Measurements from ENCODE around the gene HOXB7.

The HOXB7 gene

DNA sequence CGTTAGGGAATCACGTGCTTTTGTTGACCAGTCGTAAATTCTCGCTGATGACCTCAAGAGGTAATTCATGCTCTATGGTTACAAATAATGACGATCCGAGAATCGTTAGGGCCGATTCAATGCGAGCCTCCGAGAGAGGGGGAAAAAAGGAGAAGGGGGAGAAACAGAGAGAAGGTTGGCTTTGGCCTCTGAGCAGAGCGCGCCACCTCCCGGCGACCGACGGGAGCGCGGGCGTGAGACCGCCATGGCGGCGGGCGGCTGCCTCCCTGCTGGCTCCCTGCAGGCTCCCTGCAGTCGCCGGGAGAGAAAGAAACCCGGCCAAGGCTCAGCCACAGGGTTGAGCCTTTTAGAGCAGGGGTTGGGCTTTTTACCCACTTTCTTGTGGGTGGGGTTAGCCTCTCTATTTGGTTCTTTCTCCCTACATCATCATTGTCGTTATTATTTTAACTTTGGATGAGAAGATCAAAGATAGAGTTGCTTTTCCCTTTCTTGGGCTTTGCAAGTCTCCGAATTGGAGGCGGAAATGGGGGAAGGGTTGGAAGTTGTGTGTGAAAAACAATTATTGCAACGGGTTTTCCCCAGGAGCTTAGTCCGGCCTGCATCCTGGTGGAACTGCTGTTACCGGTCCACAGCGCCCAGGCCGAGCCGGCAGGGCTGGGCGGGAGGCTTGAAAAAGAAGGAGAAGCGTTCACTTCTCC is 16.8 kb downstream of the HOXB7 start:
- DNase-seq: peak; percentile 89

DNA sequence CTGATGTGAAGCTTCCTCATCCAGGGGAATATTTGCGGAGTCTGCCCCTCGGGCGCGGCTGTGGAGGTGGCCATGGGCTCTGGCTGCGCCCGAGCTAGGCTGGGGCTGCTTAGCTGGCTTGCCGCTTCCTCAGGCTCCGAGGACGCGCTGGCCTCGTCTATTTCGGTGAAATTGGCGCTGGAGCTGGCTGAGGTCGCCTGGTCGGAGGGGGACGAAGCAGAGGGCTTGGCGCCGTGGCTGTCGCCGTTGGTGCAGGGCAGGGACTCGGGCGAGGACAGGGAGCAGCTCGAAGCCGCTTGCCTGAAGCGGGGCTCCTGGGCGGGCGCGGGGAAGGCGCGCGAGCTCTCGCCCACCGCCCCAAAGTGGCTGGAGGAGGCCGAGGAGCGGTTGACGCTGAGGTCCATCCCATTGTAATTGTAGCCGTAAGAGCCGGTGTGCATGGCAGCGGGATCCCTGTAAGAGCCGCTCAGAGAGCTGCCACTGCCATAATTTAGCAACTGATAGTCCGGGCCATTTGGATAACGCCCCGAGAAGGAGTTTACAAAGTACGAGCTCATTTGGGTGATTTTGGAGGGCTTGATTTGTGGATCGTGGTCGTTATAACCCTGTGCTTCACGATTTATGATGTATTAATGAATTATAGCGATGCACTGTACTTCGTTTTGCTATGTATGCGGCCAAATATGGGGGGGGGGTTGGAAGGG is 17.5 kb downstream of the HOXB7 start, which contains the start of gene HOXB5:
HOXB5 (minus strand) TSS at position 654 of the 704 bp plus-strand sequence; CDS start at position 557, 97 bp downstream.
- no peak for DNase-seq

DNA sequence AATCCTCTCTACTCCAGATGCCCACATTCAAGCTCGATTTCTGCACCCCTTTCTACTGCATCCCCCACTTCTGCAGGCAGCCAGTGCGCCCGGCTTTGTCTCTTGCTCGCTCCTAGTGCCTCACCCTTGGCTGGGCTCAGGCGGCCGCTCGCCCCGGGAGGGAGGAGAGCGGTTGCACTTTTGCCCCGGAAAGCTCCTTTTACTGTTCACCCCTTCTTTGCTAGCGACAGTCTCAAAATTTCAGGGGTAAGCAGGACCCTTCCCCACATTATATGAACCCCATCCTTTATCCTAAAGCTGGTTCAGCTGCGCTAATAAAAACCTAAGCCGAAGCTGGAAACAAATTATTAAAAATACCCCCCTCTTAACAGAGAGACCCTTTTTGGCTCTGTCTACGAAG is 18.2 kb downstream of the HOXB7 start:
- DNase-seq: no peak

DNA sequence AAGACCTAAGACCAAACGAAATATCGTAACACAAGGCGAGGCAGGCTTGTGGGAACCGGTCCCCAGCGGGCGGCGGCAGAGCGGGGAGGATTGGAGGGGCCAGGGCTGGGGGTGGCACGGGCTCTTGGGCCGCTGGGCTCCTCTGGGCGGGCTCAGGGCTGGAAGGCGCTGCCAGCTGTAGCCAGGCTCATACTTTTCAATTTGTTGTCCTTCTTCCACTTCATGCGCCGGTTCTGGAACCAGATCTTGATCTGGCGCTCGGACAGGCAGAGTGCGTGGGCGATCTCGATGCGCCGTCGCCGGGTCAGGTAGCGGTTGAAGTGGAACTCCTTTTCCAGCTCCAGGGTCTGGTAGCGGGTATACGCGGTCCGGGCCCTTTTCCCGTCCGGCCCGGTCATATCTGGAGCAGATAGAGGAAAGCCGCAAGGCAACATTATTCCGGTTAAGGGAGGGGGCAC is 18.7 kb downstream of the HOXB7 start:
- DNase-seq: no peak

DNA sequence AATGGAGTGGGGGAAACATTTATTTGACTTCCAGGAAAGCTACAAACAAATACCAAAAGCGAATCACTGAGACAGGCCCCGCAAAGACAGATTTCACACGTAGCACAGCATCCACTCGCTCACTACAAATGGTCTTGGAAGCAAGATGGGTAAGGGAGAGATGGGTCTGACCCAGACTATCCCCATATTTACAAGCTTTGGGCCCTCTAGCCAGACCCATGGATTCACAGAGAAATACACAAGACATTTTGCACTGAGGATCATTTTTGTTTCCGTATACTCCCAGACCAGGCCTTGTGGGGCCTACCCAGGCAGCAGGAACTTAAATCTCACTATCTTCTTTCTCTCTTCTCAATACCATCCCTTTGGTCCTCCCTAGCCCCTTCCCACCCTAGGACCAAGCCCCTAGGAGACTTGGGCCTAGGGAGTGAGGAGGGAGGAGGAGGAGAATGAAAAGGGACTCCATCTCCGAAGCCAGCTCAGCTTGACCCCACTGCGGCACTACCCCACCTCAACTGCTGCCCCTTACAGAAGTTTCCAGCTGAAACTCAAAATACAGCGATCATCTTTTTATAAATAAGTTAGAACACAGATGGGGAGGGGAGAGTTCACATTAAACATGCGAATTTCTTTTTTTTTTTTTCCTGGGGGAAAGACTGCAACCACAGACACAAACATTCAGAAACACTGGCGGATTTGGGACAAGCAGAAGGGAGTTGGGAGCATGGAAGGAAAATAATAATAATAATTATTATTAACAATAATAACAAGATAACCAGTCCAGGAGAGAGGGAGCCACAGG is 19.4 kb downstream of the HOXB7 start:
- DNase-seq: no peak

DNA sequence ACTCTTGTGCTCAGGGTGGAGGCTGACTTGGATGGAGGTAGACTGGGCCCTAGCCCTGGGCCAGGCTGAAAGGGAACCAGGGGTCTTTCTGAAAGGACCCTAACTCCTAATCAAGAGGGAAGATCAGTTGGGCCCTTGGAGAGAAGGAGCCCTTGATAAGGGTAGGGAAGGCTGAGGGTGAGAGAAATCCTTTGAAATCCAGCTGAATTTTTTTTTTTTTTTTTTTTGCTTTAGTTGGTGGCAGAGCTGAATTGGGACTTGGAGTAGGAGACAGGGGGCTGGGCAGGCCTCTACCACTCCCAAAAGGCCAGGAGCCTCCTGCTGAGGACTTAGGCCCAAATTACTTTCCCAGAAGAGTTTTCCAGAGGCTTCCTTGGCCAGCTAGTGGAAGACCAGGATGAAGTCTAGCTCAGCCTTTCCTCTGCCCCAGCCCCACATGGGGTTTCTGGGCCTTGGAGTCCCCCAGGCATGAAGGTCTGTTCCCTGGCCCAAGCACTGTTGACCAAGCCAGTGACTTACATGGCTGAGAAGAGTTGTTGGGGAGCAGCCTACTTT is 20.1 kb downstream of the HOXB7 start:
- DNase-seq: no peak

DNA sequence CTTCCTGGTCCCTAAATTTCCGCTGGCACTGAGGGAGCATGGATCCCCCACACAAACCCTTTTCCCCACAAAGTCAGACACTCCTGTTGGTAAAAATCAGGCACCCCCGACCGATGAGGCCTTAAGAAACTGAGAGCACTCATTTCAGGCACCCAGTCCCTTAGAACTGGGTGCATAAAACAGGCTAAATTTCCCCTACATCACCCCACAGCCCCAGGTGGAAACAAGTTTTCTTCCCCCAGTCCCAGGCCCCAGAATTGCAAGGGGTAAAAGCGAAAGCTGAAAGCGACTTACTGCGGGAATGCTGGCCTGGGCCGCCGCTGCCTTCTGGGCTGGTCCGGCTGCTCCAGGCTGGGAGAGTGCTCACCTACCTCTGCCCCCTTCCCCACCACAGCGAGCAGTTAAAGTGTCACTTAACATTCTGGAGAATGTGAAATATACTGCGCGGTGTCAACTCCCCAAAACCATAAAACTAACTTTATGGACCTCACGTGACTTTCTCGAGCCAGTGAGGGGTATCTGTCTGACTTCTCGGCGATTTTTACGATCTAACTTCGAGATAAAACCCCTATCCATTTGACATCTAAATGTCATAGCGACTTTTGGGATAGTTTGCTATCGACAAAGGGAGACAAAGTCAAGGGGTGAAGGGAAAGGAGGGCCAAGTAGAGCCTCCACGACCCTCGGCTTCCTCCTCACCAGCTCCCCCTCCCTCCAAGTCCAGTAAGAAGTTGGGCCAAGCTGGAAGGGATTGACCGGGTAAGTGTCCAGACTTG is 20.8 kb downstream of the HOXB7 start, which contains the start of gene HOXB3:
HOXB3 (minus strand) TSS at position 411 of the 776 bp plus-strand sequence. CDS start 37,767 bp downstream, outside the sequence.
- DNase-seq: no peak

DNA sequence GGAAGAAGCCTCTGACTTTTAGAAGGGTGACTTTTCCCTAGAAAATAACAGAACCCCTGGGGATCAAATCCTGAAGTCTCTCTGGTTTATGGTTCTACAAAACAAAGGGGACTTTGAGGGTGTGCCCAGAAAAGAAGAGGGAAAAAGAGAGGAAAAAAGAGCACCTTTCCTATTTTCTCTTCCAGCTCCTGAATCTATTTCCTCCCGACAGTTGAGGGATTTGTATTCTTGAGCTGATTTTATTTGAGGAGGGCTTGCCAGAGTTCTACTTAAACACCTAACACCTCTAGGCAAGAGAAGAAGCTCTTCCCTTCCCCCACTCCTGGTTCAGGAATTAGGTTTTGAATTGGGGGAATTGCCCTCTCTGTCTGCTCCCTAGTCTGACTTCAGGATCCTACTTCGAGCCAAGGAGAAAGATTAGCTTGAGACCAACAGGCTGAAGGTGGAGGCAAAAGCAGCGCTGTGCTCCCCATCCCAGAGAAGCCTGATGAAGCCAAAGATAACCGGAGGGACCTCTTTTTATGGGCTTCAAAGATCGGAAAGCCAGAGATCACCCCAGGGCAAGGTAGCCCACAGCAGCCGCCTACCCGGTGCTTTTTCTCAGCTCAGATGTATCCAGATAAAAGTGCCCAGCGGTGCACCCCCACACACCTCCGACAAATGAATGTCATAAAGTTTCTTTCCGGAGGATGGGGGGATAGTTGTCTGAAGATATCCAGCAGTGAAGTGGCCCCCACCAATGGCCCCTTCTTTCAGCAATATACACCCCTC is 21.6 kb downstream of the HOXB7 start:
- DNase-seq: no peak

DNA sequence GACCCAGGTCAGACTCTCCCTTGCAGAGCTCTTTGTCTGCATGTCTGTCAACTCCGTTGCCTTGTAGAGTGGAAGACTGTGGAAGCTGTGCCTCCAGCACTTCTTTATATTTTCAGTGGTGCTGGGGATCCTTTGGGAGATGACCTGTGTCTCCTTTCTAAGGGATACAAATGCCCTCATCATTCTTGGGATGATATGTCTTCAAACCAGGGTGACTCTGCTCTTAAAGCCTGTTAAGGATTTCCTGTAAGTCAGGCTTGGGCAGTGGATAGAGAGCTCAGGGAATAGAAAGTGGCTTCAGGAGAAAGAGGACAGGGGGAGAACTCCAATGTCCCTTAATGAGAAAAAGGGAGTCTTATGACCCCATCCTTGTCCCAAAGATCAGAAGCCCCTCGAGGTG is 22.3 kb downstream of the HOXB7 start:
- no peak for DNase-seq

DNA sequence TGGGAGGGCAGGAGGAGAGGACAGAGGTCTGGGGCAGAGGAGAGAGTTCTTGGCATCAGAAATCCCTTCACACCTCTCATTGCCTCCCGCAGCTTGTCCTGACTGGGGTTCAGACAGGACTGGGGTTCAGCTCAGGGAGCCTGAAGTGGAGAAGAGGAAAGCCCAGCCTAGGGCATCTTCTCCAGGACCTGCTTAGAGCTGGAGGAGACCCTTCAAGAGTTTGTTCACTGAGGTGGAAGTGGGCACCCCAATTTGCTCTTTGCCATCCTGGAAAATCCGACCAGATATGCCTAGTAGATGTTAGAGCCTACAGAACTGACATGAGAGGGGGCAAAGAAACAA is 22.8 kb downstream of the HOXB7 start:
- no peak for DNase-seq

DNA sequence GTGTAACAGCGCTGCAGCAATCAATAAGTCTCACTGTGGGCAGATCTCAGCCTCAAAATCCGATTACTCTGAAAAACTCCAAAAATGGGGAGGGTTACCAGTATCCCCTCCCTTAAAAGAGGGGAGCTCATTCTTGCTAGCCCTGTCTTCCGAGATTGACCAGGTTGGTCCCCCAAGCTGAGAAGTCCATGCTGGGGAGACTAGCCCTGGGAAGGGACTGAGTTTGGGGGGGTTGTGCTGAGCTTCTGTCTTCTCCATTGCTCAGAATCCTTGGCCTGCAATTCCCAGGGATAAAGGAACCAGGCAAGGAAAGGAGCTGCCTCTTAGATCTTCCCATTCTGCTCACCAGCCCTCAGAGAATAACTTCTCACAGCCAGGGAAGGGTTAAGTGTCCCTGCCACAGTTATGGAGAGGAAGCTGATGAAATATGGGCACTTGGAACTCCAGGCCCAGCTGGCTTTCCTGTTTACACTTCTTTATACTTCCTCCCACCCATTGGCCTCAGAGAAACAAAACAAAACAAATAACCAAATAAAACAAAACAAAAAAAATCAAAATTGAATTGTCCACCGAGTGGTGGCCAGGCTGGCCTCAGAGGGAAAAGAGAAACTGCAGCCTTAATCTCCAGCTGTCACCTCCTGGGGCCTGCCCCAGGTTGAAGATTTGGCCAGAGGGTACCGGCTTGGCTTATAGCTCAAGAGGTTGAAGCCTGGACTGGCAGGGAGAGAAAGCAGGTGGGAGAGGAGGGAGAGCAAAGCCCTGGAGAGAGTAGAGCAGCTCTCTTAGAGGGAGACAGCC is 23.3 kb downstream of the HOXB7 start:
- DNase-seq: no peak

DNA sequence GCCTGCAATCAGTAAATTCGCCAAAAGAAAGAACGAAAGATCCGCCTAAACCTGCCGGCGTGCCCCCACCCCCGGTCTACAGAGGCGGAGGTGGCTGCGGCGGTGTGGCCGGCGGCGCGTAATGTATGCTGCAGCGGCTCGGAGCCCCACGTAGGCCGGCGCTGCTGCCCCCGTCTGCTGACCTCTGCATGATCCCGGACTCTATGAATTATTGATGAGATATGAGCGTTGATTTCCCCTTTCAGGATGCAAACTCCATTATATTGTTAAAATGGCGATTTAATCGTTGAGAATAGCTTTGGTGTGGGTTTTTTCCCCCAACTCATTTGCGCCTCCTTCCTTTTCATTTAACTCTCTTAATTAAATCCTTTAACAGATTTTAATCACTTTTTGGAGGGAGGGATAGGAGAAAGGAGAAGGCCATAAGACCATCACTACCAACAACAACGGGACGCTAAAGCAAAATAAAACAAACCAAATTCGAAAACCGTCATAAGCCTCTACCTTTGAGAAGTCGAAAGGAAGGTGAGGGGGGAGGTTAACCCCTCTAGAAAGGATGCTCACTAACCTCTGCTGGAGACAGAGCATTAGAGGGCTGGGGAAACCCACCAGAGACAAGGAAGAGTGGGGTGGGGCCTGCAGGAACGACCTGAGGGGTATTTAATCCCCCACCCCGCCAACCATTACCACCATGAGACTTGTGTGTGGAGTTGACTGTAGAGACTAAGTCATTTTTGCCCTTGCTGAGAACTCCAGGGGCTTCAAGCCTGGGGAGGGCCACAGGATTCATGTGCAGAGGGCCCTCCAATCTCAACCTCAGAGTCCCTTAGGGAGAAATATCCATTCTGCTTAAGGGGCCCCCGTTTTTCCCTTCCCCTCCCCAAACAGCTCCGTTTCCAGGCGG is 24.2 kb downstream of the HOXB7 start:
- peak; percentile 25 for DNase-seq

DNA sequence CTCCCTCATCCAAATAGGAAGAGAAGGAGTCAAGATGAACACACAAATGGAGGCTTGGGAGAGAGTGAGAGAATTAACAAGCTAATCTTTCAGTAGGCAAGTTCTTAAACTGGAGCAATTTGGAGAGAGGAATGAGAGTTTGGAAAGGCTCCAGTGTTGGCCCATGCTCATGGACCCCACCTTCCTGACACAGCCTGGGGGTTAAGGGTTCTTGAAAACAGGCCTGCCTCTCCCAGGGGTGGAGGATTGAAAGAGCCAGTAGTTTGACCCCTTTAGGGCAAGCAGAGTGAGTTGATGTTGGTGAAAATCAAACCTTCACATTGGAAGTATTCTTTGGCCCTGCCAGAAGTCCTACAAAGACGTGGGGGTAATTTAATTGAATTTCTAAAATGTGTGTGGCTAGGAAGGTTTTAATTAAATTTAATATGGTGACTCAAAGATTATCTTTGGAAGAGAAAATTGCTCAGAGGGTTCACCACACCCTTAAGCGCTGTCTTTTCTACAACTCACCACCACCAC is 26.5 kb downstream of the HOXB7 start:
- no peak for DNase-seq

DNA sequence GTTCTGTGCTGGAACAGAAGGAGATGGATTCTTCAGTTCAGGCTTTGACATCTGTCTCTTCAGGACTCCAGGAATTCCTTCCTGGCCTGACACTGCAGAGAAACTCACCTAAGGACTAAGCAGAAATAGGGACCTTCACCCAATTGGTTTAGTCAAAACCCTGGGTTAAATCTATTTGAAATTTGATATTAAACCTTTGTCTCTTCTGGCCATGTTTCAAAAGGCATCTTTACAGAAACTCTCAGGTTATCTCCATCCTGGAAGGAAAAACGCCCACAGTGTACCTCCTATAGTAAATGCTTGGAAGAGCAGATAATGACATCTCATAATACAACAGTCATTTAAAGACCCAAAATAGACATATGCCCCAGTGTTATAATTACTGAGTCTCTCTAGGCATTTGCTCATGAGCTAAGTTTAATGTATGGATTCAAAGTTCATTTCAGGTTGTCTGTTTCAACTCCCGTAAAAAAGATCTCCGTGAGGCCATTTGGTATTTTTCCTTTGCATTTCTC is 27.1 kb downstream of the HOXB7 start:
- DNase-seq: no peak

DNA sequence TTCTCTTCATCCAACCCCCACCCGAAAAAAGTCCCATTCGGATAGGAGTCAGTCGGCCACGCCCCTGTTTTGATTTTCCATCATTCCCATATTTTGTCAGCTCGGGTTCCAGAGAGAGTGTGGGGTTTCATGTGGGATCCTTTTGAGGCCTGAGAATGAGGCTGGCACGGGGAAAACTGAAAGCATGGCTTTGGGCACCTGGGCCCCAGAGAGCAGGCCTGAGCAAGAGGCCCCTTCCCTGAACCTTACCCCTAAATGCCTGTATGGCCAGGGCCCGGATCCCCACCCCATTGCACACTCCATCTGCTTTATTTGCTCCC is 28.1 kb downstream of the HOXB7 start:
- DNase-seq: no peak

DNA sequence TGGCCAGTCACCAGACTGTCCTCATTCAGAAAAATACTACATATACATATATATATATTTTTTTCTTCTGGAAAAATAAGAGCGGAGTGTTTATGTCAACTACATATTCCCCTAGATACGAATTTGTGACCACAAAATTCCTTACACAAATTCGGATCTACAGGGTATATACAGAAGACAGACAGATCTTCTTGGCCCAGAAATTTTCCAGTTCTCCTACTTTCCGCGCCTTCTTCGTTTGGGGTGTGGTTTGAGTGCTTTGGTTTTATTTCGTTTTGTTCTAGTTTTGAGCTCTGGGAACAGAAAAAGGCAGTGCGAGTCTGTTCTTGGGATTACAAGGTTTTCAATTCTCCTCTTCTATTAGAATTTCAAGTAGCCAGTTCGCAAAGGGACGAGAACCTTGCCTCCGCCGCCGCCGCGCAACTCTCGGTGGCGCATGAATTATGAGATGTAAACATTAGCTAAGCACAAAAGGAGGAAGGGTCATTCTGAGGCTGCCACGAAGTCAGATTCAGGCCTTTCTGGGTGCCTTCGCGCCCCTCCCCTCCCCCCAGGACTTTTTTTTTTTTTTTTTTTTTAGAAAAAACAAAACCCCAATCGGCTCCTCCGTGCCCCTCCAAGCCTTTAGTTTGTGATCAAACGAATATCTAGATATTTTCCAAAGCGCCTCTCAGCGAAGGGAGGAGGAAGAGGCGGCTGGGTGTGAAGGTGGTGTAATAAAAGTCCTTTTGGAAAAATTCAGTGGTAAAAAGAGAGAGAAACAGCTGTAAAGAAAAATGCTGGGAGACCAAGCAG is 30.9 kb downstream of the HOXB7 start:
- no peak for DNase-seq

DNA sequence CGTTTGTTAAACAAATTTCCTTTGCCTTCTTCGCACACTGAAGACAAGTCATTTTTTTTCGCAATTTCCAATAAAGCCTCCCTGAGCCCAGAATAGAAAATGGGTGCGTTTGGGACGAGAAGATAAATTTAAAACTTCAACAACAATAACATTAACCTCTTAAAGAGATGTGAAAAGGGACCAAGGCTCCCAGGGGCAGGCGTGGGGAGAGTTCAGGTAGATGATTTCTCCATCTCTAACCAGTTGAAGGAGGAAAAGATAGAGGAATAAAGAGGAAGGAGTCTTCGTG is 31.4 kb downstream of the HOXB7 start:
- no peak for DNase-seq

DNA sequence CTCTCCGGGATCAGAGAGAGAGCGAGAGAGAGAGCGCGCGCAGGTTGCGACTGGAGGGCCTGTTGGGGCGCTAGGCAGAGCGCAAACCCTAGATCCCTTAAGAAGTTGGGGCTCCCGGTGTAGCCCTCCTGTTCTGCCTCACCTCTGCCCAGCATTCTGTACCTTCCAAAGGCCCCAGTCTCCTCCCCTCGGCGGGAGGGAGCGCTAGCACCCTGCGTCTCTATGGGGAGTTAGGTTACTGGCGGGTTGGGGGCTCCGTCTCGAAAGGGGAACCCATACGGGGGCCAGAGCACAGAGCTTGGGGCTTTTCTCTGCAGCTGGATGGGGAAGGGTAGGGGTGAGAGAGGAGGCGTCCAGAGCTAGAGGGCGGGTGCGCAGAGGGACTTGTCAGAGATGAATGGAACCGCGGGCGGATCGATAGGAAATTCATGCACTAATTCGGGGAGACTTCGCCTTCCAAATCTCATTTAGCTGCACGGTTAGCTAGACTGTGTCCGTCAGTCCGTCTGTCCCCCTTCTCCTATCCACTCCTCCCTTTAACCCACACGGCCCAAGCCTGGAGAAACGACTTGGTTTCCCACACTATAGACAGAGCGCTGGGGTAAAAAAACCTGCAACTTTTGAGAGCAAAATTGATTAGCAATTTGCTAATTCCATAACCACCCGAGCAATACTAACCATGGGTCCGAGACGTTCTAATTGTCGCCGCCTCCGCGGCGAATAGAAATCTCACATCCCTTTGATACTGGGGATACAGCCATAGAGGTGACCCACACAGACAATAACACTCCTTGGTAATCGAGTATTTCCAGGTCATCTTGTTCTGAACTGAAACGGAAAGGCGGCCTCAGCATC is 32.0 kb downstream of the HOXB7 start:
- DNase-seq: no peak
